Parathyroid adenoma (tissue), 2 donors: ENCODE measurements around the gene MTFP1.
"Not testable (repeated sequence)": the region's sequence is repeated elsewhere in the genome, so short reads cannot be mapped to it uniquely, and the experiment has no call there.

Experiments used
- H2AFZ ChIP-seq: fragments of 300-600 bp; sonication (generic); one replicate; pipeline ENCODE4 v1.7.0; 2017; ENCODE audit warnings: antibody characterized with exemption, mild to moderate bottlenecking
- H3K27ac ChIP-seq: fragments of 300-600 bp; sonication (generic); one replicate; pipeline ENCODE4 v1.7.0; 2017
- H3K27me3 ChIP-seq: fragments of 300-600 bp; sonication (generic); one replicate; pipeline ENCODE4 v1.7.0; 2017; ENCODE audit warnings: low read length; ENCODE audit not compliant: control insufficient read depth, insufficient read depth
- H3K36me3 ChIP-seq: fragments of 300-600 bp; sonication (generic); one replicate; pipeline ENCODE4 v1.7.0; 2017; ENCODE audit warnings: low read length; ENCODE audit not compliant: control insufficient read depth, insufficient read depth
- H3K4me1 ChIP-seq: fragments of 300-600 bp; sonication (generic); one replicate; pipeline ENCODE4 v1.7.0; 2017; ENCODE audit warnings: control low read depth
- H3K4me2 ChIP-seq: fragments of 300-600 bp; sonication (generic); one replicate; pipeline ENCODE4 v1.7.0; 2017; ENCODE audit warnings: low read length
- H3K4me3 ChIP-seq: fragments of 300-600 bp; sonication (generic); one replicate; pipeline ENCODE4 v1.7.0; 2017; ENCODE audit warnings: low read depth, low read length
- H3K79me2 ChIP-seq: fragments of 300-600 bp; sonication (generic); one replicate; pipeline ENCODE4 v1.7.0; 2017; ENCODE audit warnings: control low read depth
- H3K9ac ChIP-seq: fragments of 300-600 bp; sonication (generic); one replicate; pipeline ENCODE4 v1.7.0; 2017; ENCODE audit warnings: mild to moderate bottlenecking
- H3K9me3 ChIP-seq: fragments of 300-600 bp; sonication (generic); one replicate; pipeline ENCODE4 v1.7.0; 2017; ENCODE audit warnings: low read length; ENCODE audit not compliant: control insufficient read depth
- TF ChIP-seq, protein P1 (sequence below): fragments of 300-600 bp; sonication (generic); IDR thresholded peaks from one replicate; pipeline ENCODE4 v1.7.0; 2017; ENCODE audit warnings: antibody characterized with exemption, mild to moderate bottlenecking
- donor health status: primary hyperparathyroidism.

Gene MTFP1

DNA sequence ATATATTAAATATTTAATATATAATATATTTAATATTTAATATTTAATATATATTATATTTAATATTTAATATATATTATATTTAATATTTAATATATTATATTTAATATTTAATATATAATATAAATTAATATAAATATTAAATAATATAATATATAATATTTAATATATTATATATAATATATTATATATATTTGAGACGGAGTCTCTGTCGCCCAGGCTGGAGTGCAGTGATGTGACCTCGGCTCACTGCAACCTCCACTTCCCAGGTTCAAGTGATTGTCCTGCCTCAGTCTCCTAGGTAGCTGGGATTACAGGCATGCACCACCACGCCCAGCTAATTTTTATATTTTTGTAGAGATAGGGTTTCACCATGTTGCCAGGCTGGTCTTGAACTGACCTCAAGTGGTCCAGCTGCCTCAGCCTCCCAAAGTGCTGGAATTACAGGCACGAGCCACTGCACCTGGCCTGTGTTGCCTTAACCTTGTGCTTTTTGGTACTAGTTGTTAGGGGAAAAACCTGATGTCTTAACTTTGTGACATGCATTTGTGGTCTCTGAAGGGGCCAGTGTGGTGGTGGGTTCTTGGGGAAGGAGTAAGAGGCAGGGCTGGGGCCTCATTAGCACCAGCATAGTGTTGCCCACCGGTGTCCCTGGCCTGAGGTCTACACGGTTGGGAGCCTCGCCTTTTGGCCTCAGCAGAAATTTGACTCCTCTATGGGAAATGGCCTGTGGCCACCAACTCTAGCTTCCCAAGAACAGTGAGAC, 29.7 kb downstream of the MTFP1 start:
- TF ChIP-seq, protein P1, sequence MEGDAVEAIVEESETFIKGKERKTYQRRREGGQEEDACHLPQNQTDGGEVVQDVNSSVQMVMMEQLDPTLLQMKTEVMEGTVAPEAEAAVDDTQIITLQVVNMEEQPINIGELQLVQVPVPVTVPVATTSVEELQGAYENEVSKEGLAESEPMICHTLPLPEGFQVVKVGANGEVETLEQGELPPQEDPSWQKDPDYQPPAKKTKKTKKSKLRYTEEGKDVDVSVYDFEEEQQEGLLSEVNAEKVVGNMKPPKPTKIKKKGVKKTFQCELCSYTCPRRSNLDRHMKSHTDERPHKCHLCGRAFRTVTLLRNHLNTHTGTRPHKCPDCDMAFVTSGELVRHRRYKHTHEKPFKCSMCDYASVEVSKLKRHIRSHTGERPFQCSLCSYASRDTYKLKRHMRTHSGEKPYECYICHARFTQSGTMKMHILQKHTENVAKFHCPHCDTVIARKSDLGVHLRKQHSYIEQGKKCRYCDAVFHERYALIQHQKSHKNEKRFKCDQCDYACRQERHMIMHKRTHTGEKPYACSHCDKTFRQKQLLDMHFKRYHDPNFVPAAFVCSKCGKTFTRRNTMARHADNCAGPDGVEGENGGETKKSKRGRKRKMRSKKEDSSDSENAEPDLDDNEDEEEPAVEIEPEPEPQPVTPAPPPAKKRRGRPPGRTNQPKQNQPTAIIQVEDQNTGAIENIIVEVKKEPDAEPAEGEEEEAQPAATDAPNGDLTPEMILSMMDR, result no peak
- peak overlapping the region; percentile 22 for H2AFZ ChIP-seq
- no peak overlapping the region for H3K9ac ChIP-seq
- no peaks in the 10 kb centered on the region for H3K36me3 ChIP-seq
- no peaks in the 10 kb centered on the region for H3K27me3 ChIP-seq
- H3K4me3 ChIP-seq, result no peak overlapping the region
- H3K27ac ChIP-seq, result no peak overlapping the region
- no peak overlapping the region for H3K4me2 ChIP-seq
- no peaks in the 10 kb centered on the region for H3K79me2 ChIP-seq
- no peaks in the 10 kb centered on the region for H3K4me1 ChIP-seq
- no peaks in the 10 kb centered on the region for H3K9me3 ChIP-seq

DNA sequence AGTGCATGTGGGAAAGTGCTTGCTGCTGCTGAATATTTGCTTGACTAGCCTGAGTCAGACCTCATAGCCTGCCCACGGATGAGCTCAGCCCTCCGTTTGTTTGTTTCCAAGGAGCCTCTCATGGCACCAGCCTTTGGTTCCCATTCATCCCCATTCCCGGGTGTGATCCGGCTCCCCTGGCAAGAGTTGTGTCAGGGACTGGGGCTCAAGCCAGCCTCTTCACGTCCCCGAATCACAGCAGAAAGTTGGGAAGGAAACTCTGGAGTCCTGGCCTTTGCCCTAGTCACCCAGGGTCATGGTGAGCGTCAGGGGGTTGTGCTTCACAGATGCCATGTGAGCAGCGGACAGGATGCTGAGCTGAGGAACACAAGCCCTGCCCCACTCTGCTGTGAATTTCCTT, 32.4 kb downstream of the MTFP1 start:
- Histone ChIP-seq H2AFZ (no peak overlapping the region), H3K9me3 (no peaks in the 10 kb centered on the region), H3K27ac (no peak overlapping the region), H3K27me3 (no peaks in the 10 kb centered on the region), H3K9ac (no peak overlapping the region), H3K4me1 (no peaks in the 10 kb centered on the region), H3K4me2 (no peak overlapping the region), H3K36me3 (no peaks in the 10 kb centered on the region), H3K79me2 (no peaks in the 10 kb centered on the region), H3K4me3 (no peak overlapping the region)
- TF ChIP-seq, protein P1, result no peak

DNA sequence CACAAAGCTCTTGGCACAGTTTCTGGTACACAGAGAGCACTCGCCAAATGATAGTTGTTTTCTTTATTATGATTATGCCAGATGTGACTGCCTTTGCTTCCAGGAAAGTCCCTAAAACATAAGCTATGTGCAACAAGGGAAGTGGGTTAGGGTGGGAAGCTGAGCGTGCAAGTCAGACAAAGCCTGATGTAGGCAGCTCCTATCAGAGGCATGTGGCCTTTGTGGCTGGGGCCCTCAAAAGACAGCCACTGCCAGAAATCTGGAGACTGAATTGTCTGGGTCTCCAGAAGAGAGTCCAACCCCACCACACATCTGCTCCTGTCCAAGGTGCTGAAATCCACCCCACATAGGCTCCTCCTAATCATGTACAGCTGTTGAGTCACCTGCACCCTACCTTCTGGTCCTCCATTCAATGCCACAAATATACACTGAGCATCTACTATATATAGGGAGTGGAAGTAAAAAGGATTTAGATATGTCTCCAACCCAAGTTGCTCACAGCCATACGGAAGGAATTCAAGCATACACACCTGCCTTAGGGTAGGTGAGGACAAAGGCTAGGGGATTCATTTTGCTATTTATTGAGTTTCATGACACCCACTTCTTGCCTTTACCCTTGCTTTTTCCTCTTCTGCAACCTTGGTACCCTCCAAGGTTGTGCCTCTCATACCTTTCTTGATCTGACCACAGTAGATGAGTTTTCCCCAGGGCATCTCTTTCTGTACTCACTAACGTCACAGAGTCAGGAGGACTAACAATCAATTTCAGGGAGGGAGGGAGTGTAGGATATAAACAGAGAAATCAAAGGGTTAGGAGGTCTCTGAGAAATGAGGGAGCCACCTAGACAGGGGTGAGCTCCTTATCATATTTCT, 33.8 kb downstream of the MTFP1 start:
- no peaks in the 10 kb centered on the region for H3K79me2 ChIP-seq
- no peak overlapping the region for H3K9ac ChIP-seq
- H3K27ac ChIP-seq, result no peak overlapping the region
- TF ChIP-seq, protein P1, result no peak
- H3K9me3 ChIP-seq, result no peaks in the 10 kb centered on the region
- no peaks in the 10 kb centered on the region for H3K4me1 ChIP-seq
- H3K4me2 ChIP-seq, result no peak overlapping the region
- no peak overlapping the region for H2AFZ ChIP-seq
- H3K27me3 ChIP-seq, result no peaks in the 10 kb centered on the region
- no peaks in the 10 kb centered on the region for H3K36me3 ChIP-seq
- no peak overlapping the region for H3K4me3 ChIP-seq

DNA sequence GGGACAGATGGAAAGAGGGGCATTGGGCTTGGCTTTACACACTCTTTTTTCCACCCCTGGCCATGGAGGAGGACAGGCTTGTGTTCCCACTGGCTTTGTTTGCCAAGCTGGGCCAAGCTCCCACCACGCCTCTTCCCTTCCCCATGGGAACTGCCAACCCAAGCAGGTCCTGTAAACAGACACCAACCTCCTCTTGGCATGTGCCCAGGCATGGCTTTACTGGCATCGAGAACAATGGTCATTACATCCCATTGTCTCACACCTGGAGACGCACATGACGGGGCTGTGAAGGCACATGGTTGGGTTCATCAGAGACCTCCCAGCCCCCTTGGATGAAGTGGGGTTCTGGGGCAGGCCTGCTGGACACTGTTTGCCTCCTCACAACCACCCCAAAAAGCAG, 34.6 kb downstream of the MTFP1 start:
- Histone ChIP-seq H3K27me3 (no peaks in the 10 kb centered on the region), H3K79me2 (no peaks in the 10 kb centered on the region), H3K4me3 (no peak overlapping the region), H3K9ac (no peak overlapping the region), H3K36me3 (no peaks in the 10 kb centered on the region), H3K9me3 (no peaks in the 10 kb centered on the region), H3K4me1 (no peaks in the 10 kb centered on the region), H2AFZ (no peak overlapping the region), H3K27ac (no peak overlapping the region), H3K4me2 (no peak overlapping the region)
- TF ChIP-seq, protein P1, result no peak

DNA sequence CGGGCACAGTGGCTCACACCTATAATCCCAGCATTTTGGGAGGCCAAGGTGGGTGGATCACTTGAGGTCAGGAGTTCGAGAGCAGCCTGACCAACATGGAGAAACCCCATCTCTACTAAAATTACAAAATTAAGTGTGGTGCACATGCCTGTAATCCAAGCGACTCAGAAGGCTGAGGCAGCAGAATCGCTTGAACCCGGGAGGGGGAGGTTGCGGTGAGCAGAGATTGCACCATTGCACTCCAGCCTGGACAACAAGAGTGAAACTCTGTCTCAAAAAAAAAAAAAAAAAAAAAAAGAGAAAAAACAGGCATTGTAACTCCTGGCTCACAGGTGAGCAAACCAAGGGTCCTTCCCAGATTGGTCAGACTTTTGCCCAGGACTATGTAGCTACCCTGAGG, 35.0 kb downstream of the MTFP1 start:
- H3K9ac ChIP-seq, H3K4me2 ChIP-seq, H3K27ac ChIP-seq, H3K4me1 ChIP-seq, H3K79me2 ChIP-seq, H2AFZ ChIP-seq, H3K27me3 ChIP-seq, H3K4me3 ChIP-seq, H3K9me3 ChIP-seq, H3K36me3 ChIP-seq: not testable (repeated sequence)
